H1 (cell line): Measurements from ENCODE around the gene TNFRSF13B.

Experiments used
- CHD1 ChIP-seq: IDR thresholded peaks from 2 replicates; pipeline ENCODE4 v1.6.1; 2012; ENCODE audit warnings: low read depth, low read length, improper control_type of control experiment
- EP300 ChIP-seq, 2 experiments: IDR thresholded peaks; 1 replicate in 1 of 2; 2 replicates in 1 of 2; pipeline ENCODE4 v1.6.1; 2011 to 2012; ENCODE audit warnings: low read depth in 2 of 2, low read length in 2 of 2, mild to moderate bottlenecking in 2 of 2, borderline replicate concordance in 1 of 2, inconsistent platforms in 1 of 2, moderate library complexity in 1 of 2
- SIN3A ChIP-seq, 2 experiments: IDR thresholded peaks in 1 of 2; conservative IDR thresholded peaks in 1 of 2; 2 replicates each; pipeline ENCODE4 v1.6.1; 2011 to 2012; ENCODE audit warnings: low read length in 2 of 2, improper control_type of control experiment in 1 of 2, low read depth in 1 of 2, mild to moderate bottlenecking in 1 of 2

GRCh38 chr17:16937431-16937830 lies 34.5 kb downstream of the TNFRSF13B start:
- no peak for TF ChIP-seq CHD1
- TF ChIP-seq EP300 (IDR thresholded peaks at IDR 0.05; ENCODE audit: borderline replicate concordance in 1 of 2, low read depth in 2 of 2, low read length in 2 of 2): no peak
- no peak for TF ChIP-seq SIN3A (conservative IDR thresholded peaks at IDR 0.05 in 1 of 2, IDR thresholded peaks at IDR 0.05 in 1 of 2; ENCODE audit: low read depth in 1 of 2, low read length in 2 of 2)
